Esophagus muscularis mucosa (tissue), 4 donors: ENCODE results near the gene CLASRP. TPM values are rescaled to one million over a fixed set of nuclear protein-coding genes. Genes with fewer than 3 reads are reported as not detected.
"Not testable (repeated sequence)": the region's sequence is repeated elsewhere in the genome, so short reads cannot be mapped to it uniquely, and the experiment has no call there.

Experiments used
- DNase-seq: peaks from one replicate; pipeline ENCODE4 v3.0.0-alpha.2; 2017; ENCODE audit errors: extremely low spot score
- H3K27ac ChIP-seq, 4 donors: fragments of 200-600 bp; sonication (generic); replicated peaks in 1 of 4; 1 replicate in 3 of 4; 2 replicates in 1 of 4; pipeline ENCODE4 v1.5.1; 2016 to 2019; ENCODE audit warnings: mild to moderate bottlenecking in 1 of 4
- H3K27me3 ChIP-seq, 4 donors: fragments of 200-600 bp; sonication (generic); one replicate each; pipeline versions ENCODE4 v1.5.1 to v1.6.0; 2016 to 2019
- H3K36me3 ChIP-seq, 4 donors: fragments of 200-600 bp; sonication (generic); one replicate each; pipeline ENCODE4 v1.5.1; 2016 to 2019
- H3K4me1 ChIP-seq, 4 donors: fragments of 200-600 bp; sonication (generic); one replicate each; pipeline ENCODE4 v1.5.1; 2016 to 2019
- H3K4me3 ChIP-seq, 4 donors: fragments of 200-600 bp; sonication (generic); 1 replicate in 2 of 4; 2 replicates in 2 of 4; pipeline ENCODE4 v1.5.1; 2016 to 2019; ENCODE audit warnings: mild to moderate bottlenecking in 4 of 4, moderate library complexity in 1 of 4
- H3K9me3 ChIP-seq, 4 donors: fragments of 200-600 bp; sonication (generic); 1 replicate in 3 of 4; 2 replicates in 1 of 4; pipeline ENCODE4 v1.5.1; 2016 to 2019
- EP300 ChIP-seq: sonication (generic); formaldehyde crosslinking; IDR thresholded peaks from one replicate; pipeline ENCODE4 v1.6.1; 2017; ENCODE audit warnings: antibody characterized with exemption
- POLR2A ChIP-seq: fragments of 450-650 bp; IDR thresholded peaks from one replicate; pipeline ENCODE4 v1.6.1; 2017; ENCODE audit warnings: antibody characterized with exemption, moderate library complexity, mild to moderate bottlenecking, low read depth
- POLR2AphosphoS5 ChIP-seq, 2 donors: sonication (generic); formaldehyde crosslinking; IDR thresholded peaks; one replicate each; pipeline ENCODE4 v1.6.1; 2017; ENCODE audit warnings: antibody characterized with exemption in 2 of 2
- WGBS: methylation state at CpG from one replicate; pipeline ENCODE4 v1.1.5; 2018; 5-methylcytosine and 5-hydroxymethylcytosine counted together
- intact Hi-C: fragments of 100-400 bp; cut with DNase I; formaldehyde crosslinking; loops from one replicate; pipeline ENCODE4 v1.15.1; 2023
- total RNA-seq, 4 donors: library from RNA; depleted of rRNA; stranded (reverse); fragments of >200 nt; gene quantifications; one replicate each; pipeline versions ENCODE4 v1.1.0 to v1.2.1, GENCODE V29; 2016
- TF ChIP-seq, protein P1 (sequence below), 3 experiments: fragments of 200-600 bp in 2 of 3; fragments of 450-650 bp in 1 of 3; sonication (generic) in 2 of 3; IDR thresholded peaks; one replicate each; pipeline ENCODE4 v1.5.1; 2017 to 2019; ENCODE audit warnings: antibody characterized with exemption in 3 of 3, mild to moderate bottlenecking in 2 of 3, moderate library complexity in 1 of 3

The CLASRP gene
- total RNA-seq, 4 donors from 2014 or later: 20.7 to 59.8 (median 32.9) TPM

- TF ChIP-seq POLR2A (no peak), POLR2AphosphoS5 (IDR thresholded peaks at IDR 0.05) (peak in 1 of 2 donors; percentile 36)
- 28% methylated on average over 13 of the region's 15 CpGs for WGBS
- no peak for DNase-seq
- Histone ChIP-seq H3K27me3 (no peaks in the 10 kb centered on the region), H3K9me3 (no peaks in the 10 kb centered on the region), H3K27ac (peak overlapping the region in 1 of 4 donors; percentile 31), H3K4me3 (peak overlapping the region in 3 of 4 donors; percentile 15 to 40 (median 30)), H3K36me3 (peaks cover 0 to 6% (median 0%) of the 10 kb centered on the region in 4 donors), H3K4me1 (peaks cover 46 to 75% (median 56%) of the 10 kb centered on the region in 4 donors)
- intact Hi-C loops: no loop called here
These were observed 64.3 kb downstream of the CLASRP start for GRCh38 chr19:45103156-45103507.

- H3K4me3 ChIP-seq: peak overlapping the region in 3 of 4 donors; percentile 15 to 40 (median 30)
- DNase-seq: no peak
- 69% methylated on average over 18 of the region's 26 CpGs for WGBS
- TF ChIP-seq POLR2AphosphoS5 (IDR thresholded peaks at IDR 0.05) (no peak), EP300 (no peak), POLR2A (no peak)
- TF ChIP-seq, protein P1, sequence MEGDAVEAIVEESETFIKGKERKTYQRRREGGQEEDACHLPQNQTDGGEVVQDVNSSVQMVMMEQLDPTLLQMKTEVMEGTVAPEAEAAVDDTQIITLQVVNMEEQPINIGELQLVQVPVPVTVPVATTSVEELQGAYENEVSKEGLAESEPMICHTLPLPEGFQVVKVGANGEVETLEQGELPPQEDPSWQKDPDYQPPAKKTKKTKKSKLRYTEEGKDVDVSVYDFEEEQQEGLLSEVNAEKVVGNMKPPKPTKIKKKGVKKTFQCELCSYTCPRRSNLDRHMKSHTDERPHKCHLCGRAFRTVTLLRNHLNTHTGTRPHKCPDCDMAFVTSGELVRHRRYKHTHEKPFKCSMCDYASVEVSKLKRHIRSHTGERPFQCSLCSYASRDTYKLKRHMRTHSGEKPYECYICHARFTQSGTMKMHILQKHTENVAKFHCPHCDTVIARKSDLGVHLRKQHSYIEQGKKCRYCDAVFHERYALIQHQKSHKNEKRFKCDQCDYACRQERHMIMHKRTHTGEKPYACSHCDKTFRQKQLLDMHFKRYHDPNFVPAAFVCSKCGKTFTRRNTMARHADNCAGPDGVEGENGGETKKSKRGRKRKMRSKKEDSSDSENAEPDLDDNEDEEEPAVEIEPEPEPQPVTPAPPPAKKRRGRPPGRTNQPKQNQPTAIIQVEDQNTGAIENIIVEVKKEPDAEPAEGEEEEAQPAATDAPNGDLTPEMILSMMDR (IDR thresholded peaks at IDR 0.05): no peak
- peak overlapping the region in 1 of 4 donors; percentile 31 for H3K27ac ChIP-seq
- H3K27me3 ChIP-seq: no peaks in the 10 kb centered on the region
- peaks cover 0 to 6% (median 0%) of the 10 kb centered on the region in 4 donors for H3K36me3 ChIP-seq
- H3K9me3 ChIP-seq: no peaks in the 10 kb centered on the region
- peaks cover 40 to 69% (median 50%) of the 10 kb centered on the region in 4 donors for H3K4me1 ChIP-seq
- intact Hi-C loops: no loop called here
These were observed 64.9 kb downstream of the CLASRP start for GRCh38 chr19:45103508-45104319.

DNA sequence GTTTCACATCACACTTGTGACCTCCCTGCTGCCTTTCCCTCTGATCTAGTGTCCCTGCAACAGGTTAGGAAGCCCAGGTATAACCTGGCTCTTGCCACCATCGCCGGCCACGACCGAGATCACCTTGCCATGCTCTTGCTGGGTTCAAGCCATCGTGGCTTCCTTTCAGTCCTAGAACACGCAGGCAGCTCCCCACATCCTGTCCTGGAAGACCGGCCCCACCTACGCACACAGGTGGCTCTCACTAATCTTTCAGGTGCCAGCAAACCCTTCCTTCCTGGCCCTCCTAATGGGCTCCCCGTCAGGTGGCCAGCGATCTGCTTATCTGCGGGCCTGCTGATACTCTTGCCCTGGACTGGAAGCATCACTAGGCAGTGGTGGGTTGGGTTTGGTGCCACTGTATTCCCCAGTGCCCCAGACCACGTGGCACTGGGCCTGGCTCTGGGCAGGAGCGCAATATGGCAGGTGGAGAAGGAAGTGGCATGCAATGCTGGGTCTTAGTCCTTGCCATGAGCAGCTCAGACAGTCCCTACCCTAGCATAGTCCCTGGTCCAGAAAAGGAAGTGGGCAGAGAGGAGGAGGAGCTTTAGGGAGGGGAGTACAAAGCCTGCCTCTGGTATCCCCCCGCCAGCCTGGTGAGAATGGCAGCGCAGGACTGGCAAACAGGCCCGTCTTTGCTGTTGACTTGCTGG is 66.0 kb downstream of the CLASRP start:
- Histone ChIP-seq H3K4me3 (no peak overlapping the region), H3K27ac (no peak overlapping the region), H3K27me3 (no peaks in the 10 kb centered on the region), H3K36me3 (peaks cover 0 to 6% (median 0%) of the 10 kb centered on the region in 4 donors), H3K9me3 (no peaks in the 10 kb centered on the region), H3K4me1 (peaks cover 32 to 58% (median 39%) of the 10 kb centered on the region in 4 donors)
- no peak for TF ChIP-seq POLR2AphosphoS5 (IDR thresholded peaks at IDR 0.05)
- TF ChIP-seq POLR2A: no peak
- TF ChIP-seq EP300: no peak
- TF ChIP-seq, protein P1 (IDR thresholded peaks at IDR 0.05): no peak
- 82% methylated on average over 16 of the region's 16 CpGs for WGBS
- intact Hi-C loops: no loop called here
- no peak for DNase-seq

- 95% methylated on average over 11 of the region's 11 CpGs for WGBS
- H3K27me3 ChIP-seq, H3K27ac ChIP-seq, DNase-seq, H3K36me3 ChIP-seq, H3K9me3 ChIP-seq, intact Hi-C loops, H3K4me3 ChIP-seq: not testable (repeated sequence)
- H3K4me1 ChIP-seq: peaks cover 25 to 43% (median 29%) of the 10 kb centered on the region in 4 donors
These were observed 67.5 kb downstream of the CLASRP start for GRCh38 chr19:45106363-45106762.

DNA sequence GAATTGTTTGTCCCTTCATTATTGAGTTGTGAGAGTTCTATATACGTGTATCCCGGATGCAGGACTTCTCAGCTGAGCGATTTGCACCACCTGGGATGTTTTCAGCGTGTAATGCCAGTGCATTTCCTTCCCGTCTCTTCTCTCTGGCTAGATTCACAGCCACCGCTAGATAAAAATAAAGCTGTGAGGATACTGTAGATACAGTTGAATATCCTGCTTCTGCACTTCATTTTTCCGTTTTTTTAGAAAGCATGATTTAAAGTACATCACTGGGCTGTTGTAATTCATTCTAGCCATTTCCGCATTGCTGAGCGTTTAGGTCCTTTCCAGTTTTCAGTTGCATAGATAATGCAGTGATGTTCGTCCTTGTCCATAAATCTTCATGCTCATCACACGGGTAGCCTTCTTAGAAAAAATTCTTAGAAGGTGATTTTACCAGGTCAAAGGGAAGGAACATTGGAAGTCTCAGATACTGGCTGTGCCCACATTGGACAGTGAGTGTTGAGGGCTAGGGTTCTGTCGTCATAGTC is 68.8 kb downstream of the CLASRP start:
- Histone ChIP-seq H3K9me3 (no peaks in the 10 kb centered on the region), H3K27me3 (no peaks in the 10 kb centered on the region), H3K4me1 (peaks cover 22 to 30% (median 25%) of the 10 kb centered on the region in 4 donors), H3K36me3 (no peaks in the 10 kb centered on the region), H3K27ac (no peak overlapping the region), H3K4me3 (no peak overlapping the region)
- intact Hi-C loops: no loop called here
- WGBS: 84% methylated on average over 12 of the region's 12 CpGs
- DNase-seq: no peak
- TF ChIP-seq POLR2A (no peak), EP300 (no peak), POLR2AphosphoS5 (IDR thresholded peaks at IDR 0.05) (no peak)
- TF ChIP-seq, protein P1 (IDR thresholded peaks at IDR 0.05): no peak
